ENCODE data around the gene SPEF1.

SPEF1 gene

GRCh38 chr20:3787324-3788014 lies 6.2 kb upstream of the SPEF1 start:
- no peak for DNase-seq (ENCODE audit: low read depth)

DNA sequence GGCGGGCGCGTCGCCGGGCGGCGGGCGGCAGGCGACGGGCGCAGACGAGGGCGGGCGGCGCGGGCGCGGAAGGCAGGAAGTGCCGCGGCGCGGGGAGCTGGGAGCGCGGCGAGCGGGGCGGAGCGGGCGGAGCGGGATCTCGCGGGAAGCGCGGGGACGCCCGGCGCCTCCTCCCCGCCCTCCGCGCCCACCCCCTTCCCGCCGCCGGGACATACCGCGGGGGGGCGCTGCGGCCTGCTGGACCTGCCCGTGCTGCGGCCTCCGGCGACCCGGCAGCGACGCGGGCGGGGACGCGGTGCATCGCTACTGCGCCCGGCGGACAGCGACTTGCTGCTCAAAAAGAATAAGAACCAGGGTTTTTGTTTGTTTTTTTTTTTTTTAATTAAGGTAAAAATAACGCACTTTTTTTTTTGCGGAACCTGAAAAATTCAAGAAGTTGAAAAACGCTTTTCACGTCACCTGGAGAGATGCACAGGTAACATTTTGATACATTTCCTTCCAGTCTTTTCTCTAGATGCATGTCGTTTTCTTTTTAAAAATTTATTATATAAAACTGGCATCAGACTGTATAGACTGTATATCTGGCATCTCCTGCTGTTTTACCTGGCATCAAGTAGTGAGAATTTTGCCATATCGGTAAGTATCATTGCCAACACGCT lies 5.5 kb upstream of the SPEF1 start, which contains the start of gene CENPB:
TSS of gene CENPB (minus strand) at position 76 of the 659 bp plus-strand sequence. CDS start 257 bp downstream, outside the sequence.
- peak; percentile 85 for DNase-seq (ENCODE audit: low read depth)

DNA sequence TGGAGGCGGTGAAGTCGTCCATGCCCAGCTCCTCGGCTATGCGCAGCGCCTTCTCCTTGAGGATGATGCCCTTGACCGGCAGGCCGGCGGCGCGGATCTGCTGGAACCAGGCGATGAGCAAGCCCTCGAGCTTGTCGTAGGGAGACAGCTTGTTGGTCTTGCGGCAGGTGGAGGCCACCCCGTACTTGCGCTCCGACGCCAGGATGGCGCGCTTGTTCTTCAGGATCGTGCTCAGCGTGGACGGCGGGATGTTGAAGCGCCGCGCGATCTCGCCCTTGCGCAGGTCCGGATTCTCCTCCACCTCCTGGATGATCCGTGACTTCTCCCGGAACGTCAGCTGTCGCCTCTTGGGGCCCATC lies 4.9 kb upstream of the SPEF1 start:
- no peak for DNase-seq (ENCODE audit: low read depth)

- no peak for DNase-seq (ENCODE audit: low read depth)
These were observed 4.2 kb upstream of the SPEF1 start for GRCh38 chr20:3785240-3786125.

GRCh38 chr20:3784863-3785239 lies 3.6 kb upstream of the SPEF1 start:
- DNase-seq (ENCODE audit: low read depth), result no peak

GRCh38 chr20:3784216-3784853 lies 3.1 kb upstream of the SPEF1 start:
- no peak for DNase-seq (ENCODE audit: low read depth)

DNA sequence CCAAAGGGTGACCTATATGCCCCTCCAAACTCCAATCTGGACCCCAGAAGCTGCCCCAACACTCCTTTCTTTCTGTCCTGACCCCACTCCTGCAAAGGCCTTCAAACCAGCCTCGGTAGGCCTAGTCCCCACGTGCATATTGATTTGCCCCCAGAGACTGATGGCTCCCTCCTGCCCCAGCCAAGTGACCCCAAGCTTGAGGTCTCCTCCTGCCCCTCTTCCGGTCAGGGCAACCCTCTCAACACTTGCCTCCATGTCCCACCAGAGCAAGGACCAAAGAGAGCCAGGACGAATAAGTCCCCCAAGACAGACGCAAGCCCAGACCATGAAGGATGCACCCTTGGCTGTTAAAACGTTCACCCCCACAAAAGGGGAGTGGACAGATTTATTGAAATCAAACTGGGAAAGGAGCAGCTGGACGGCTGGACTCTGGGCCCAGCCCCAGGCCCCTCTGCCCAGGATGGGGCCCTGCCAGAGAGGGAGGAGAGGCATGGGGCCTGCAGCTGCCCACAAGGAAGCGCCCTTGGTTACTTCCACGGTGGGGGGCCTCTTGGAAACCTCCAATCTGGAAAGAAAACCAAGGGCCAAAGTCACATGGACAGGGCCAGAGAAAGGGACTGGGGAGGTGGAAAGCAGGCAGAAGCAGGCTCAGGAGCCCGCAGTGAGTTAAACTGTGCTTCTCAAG lies 2.4 kb upstream of the SPEF1 start:
- DNase-seq (ENCODE audit: low read depth), result no peak

GRCh38 chr20:3783068-3783489 lies 1.8 kb upstream of the SPEF1 start:
- no peak for DNase-seq (ENCODE audit: low read depth)

DNA sequence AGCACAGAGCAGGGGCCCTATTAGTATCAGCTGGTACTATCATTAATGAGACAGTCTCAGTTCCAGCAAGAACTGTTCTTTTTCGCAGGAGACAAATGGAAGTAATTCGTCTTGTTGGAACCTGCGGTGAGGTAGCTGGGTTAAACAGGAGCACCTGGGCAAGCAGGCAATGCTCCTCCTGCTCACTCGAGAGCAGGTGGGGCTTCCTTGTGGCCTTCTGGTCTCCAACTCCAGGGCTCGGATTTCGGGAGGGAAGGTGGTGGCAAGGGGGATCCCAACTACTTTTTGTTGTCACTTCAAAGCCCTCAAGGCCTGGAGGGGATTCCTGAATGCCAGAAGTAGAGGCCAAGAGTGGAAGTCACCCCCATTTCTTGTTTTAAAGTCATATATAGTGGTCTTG lies 1.3 kb upstream of the SPEF1 start:
- no peak for DNase-seq (ENCODE audit: low read depth)

GRCh38 chr20:3778976-3779375 lies 2.3 kb downstream of the SPEF1 start:
- no peak for DNase-seq (ENCODE audit: low read depth)

- DNase-seq (ENCODE audit: low read depth), result no peak
These were observed 3.3 kb downstream of the SPEF1 start for GRCh38 chr20:3777716-3778629.

DNA sequence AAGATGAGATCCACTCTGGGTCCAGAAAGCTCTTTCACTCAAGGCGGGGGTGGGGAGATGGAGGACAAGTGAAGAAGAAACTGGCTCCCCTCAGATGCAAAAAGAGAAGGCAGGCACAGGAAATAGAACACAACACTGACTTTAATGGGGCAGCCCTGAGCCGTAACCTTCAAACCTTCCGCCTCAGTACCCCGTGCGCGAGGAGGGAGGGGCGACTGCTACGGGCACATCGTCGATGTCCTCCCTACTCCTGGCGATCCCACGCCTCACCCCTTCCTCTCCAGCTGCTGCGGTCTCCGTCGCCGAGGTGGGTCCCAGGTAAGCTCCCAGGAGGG lies 3.9 kb downstream of the SPEF1 start:
- DNase-seq (ENCODE audit: low read depth), result no peak

GRCh38 chr20:3775457-3776108 lies 5.7 kb downstream of the SPEF1 start:
- no peak for DNase-seq (ENCODE audit: low read depth)

- no peak for DNase-seq (ENCODE audit: low read depth)
These were observed 9.6 kb downstream of the SPEF1 start for GRCh38 chr20:3771552-3772058.

- peak; percentile 52 for DNase-seq (ENCODE audit: low read depth)
These were observed 12.7 kb downstream of the SPEF1 start for GRCh38 chr20:3768342-3769130.

GRCh38 chr20:3767427-3768341 lies 13.6 kb downstream of the SPEF1 start, which contains the start of gene ADISSP:
ADISSP (minus strand) TSS chr20:3767753; CDS start chr20:3760100, 7,653 bp downstream.
- DNase-seq (ENCODE audit: low read depth), result peak; percentile 93

DNA sequence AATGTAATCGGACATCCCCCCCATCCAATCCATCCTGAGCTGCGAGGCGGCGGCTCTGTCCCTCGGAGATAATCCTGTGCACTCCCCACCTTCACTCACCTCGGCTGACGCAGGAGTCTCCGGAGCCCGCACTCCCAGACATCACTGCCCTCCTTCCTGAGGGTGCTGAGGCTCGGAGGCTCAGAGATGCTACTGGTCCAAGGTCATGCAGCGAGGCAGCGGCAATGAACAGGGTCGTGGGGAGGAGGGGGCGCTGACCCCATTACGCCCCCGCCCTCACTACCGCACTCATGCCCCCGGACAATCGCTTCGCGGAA lies 14.2 kb downstream of the SPEF1 start:
- DNase-seq (ENCODE audit: low read depth), result no peak

GRCh38 chr20:3766422-3767109 lies 14.7 kb downstream of the SPEF1 start:
- no peak for DNase-seq (ENCODE audit: low read depth)

Data from stimulated activated CD8-positive, alpha-beta memory T cell treated with anti-CD3 and anti-CD28 coated beads, Interleukin-15, amount 100 ng/mL, for 24 hours (primary cell).